Measurements from ENCODE around the gene KL. TPM values are rescaled to one million over a fixed set of nuclear protein-coding genes. Genes with fewer than 3 reads are reported as not detected.

Gene KL
- total RNA-seq, result 1.8 TPM

GRCh38 chr13:33016414-33017322 lies at the start of gene KL:
Gene KL, plus strand, starts transcription at chr13:33016423. Its CDS starts 18 bp downstream, at chr13:33016441.
- DNase-seq (ENCODE audit: low spot score), result no peak

DNA sequence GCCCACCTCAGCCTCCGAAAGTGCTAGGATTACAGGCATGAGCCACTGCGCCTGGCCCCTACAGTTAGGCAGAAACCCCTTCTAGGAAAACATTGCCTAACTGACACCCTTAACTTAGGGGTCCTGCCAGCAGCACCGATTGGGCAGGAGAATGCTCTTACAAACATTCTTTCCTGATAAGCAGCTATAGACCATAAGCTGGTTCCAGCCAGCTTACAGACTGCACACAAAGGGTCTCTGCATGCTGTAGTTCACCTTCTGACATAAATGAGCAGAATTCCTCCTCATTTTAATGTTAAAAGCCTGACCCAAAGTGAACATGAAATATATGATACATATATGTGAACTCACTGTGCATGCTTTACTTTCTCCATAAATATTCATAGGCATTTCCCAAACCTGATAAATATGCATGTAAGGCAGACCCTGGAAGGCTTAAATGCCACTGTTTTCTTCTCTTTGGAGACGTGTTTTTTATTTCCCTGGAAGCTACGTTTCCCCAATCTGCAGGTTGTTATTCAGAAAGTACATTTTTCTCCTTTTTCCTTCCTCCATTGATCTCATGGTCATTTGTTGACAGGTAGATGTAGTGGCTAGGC lies 48.5 kb upstream of the KL start:
- no peak for DNase-seq (ENCODE audit: low spot score)

DNA sequence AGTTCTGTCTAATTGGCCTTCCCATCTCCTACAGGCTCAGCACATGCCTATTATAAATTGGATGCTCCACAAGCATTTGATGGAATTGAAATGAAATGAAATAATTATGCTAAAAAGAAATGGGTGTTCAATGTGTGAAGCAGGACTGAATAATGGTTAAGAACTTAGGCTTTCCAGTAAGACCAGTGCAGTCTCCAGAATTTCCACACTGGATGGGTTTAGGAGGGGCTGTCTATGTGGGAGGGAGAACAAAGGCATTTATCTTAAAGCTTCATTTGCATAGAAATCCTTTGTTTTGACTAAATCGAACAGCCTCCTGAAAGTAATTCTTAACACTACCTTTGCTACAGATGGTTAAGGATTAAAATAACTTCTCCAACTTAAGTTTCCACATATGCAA lies 47.9 kb upstream of the KL start:
- DNase-seq (ENCODE audit: low spot score), result no peak

- DNase-seq (ENCODE audit: low spot score), result no peak
Observed at GRCh38 chr13:32968793-32969192, 47.4 kb upstream of the KL start.

GRCh38 chr13:32969516-32969941 lies 46.7 kb upstream of the KL start:
- no peak for DNase-seq (ENCODE audit: low spot score)

- no peak for DNase-seq (ENCODE audit: low spot score)
Observed at GRCh38 chr13:32976056-32976805, 40.0 kb upstream of the KL start.

DNA sequence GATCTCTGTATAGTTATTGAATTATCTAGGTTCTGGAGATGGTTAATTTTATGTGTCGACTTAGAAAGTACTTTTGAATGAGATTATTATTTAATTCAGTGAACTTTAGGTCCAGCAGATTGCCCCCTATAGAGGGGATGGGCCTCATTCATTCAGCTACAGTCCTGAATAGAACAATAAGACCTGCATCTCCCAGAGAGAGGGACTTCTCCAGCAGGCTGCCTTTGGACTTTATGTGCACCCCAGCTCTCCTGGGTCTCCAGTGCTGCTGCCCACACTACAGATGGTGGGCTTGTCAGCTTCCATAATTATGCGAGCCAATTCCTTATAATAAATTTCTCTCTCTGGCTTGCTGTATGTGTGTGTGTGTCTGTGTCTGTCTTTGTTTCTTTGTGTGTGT lies 39.3 kb upstream of the KL start:
- no peak for DNase-seq (ENCODE audit: low spot score)

GRCh38 chr13:32977321-32977720 lies 38.9 kb upstream of the KL start:
- DNase-seq (ENCODE audit: low spot score), result no peak

DNA sequence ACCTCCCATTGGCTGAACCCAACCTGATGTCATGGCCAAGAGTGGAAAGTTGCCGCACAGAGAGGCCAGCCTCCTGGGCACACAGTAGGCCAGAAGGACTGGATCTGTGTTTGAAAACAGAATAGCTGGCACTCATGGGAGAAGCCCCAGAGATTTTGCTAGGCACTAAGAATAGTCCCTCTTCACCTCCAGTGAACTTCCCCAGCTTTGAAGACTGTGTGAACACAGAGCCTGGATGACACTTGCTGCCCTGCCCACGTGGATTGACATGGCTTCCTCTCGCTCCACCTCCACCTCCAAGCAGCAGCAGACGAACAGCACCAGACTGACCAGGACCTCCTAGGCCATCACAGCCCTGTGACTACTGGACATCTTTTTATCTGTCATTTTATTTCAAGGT lies 37.9 kb upstream of the KL start:
- DNase-seq (ENCODE audit: low spot score), result no peak

GRCh38 chr13:32983058-32983457 lies 33.2 kb upstream of the KL start:
- no peak for DNase-seq (ENCODE audit: low spot score)

- DNase-seq (ENCODE audit: low spot score), result no peak
Observed at GRCh38 chr13:32984857-32985626, 31.2 kb upstream of the KL start.

DNA sequence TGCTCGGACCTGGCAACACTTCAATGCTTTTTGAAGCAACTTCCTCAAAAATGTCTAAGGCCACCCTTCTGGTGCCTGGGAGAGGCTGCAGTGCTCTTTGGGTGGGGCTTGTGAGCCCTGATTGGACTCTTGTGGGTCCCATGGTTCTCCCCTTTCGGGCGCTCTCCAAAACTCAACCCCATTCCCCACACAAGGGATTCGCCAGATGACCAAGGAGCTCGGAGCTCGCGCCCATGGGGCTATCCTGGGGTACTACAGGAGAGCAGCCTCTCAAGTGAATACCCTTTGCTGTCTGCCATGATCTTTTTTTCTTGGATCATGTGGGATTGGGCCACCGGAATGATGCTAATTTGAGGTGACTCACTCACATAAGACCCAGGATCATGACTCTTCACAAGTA lies 29.7 kb upstream of the KL start:
- no peak for DNase-seq (ENCODE audit: low spot score)

DNA sequence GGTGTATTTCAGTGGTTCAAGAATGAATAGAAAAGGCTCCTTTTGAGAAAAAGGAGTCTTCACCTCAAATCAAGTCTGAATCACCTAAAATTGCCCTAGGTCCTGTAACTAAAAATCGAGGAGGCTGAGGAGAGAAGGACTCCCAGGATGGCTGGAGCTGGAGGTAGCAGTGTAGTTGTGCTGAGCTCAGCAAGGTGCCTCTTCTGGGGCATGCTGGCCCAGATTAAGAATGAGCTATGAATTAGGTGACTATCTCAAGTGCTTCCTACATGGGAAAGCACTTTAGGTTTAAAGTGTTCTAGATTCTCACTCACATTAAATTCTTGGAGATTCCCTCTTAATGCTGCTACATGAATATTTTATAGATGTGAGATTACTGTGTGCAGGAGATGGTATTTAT lies 28.8 kb upstream of the KL start:
- DNase-seq (ENCODE audit: low spot score), result no peak

DNA sequence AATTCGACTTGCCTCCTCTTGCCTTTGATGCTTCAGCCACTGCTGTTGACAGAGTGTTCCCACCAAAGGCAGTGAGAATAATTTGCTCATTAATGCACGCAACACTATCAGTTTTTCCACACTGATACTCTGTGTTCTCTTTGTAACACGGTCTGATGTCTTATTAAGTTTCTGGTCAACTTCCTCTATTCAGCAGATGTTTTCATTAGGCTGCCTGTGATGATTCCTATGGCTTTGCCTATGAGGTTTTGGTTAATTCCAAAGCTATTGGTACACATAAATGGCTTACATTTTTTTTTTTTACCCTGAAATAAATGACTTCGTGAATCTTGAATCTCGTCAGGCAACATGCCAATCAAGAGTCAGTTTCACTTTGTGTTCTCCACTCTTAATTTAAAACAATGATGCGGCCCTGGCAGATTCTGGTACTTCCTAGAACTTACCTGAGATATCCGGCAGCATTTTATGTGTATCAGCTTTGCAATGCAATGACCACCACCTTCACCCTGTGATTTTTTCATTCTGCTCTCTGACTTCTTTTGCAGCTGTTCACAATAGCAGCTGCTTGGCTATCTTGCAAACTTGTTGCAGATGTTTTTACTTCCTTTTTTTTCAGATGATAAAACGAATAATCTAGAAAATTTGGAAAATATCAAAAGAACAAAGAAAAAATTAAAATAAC lies 27.5 kb upstream of the KL start:
- DNase-seq (ENCODE audit: low spot score), result no peak

- DNase-seq (ENCODE audit: low spot score), result no peak
Observed at GRCh38 chr13:32989290-32989667, 26.9 kb upstream of the KL start.

GRCh38 chr13:32989942-32990341 lies 26.3 kb upstream of the KL start:
- no peak for DNase-seq (ENCODE audit: low spot score)

DNA sequence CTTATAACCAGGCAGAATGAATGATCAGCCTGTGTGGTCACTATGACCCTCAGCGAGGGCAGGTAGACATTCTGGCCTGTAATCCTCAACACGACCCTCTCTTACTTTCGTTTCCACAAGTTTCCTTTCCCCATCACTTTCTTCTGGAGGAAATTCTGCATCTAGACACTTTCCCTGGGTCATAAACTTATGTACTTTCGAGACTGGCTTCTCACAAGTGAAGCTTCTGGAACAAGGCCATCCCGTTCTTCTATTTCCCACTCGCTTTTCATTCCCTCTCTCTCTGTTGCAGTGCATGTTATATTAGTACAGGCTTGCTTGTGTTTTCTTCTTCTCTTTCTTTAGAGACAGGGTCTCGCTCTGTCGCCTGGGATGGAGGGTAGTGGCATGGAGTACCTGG lies 23.1 kb upstream of the KL start:
- DNase-seq (ENCODE audit: low spot score), result no peak

DNA sequence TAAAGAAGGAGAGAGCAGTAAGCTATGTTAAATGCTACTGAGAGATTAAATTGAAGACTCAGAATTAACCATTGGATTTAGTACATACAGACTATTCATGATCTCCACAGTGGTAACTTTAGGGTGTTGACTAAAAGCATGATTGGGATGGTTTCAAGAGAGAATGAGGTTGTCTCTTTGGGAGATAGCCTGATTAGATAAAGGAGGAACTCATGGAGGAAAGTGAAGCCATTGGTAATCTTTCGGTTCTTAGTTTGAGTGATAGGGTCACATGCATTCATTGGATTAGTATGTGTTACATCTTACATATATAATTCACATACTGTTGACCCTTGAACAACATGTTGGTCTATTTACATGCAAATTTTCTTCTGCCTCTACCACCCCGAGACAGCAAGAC lies 18.8 kb upstream of the KL start:
- DNase-seq (ENCODE audit: low spot score), result no peak

- DNase-seq (ENCODE audit: low spot score), result no peak
Observed at GRCh38 chr13:32998966-32999365, 17.3 kb upstream of the KL start.

DNA sequence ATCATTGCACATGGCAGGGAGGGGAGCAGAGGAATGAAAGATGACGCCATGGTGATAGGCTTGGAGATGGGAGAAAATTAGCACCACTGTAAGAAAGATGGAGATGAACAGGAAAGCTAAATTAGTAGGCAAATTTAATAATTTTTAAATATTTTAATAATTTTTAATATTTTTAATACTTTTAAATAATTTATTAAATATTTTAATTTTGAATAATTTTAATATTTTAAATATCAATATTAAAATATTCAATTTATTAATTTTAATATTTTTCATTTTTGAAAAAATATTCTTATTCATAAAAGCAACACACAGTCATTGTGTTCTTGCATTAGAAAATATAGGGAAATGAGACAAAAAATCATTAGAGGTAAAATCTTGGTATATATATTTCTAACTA lies 15.9 kb upstream of the KL start:
- no peak for DNase-seq (ENCODE audit: low spot score)

DNA sequence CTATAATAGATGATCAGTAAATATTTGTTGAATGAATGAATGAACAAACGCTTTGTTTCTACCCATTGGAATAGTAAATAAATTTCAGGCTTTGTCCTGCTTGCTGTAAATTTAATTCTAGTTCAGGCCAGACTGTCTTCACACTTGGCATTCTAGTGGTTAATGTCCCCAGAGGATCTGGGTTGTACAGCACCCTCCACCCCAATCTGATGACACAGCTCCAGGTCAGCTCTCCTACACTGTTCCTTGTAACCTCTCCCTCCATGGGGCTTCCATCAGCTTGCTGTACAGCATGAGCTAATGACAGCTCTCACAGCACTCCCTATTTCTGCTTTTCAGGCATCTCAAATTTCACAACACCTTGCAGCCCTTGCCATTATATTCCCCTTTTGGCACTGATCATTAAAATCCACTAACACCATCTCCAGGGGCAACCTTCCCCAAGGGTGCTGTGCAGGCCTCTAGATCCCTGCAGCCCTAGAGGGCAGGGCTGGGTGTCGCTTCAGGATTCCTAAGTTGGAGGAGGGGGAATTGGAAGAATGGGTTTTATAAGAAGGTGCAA lies 12.7 kb upstream of the KL start:
- DNase-seq (ENCODE audit: low spot score), result no peak
